ENCODE results near the gene RAD51B.

- TF ChIP-seq POLR2A (IDR thresholded peaks at IDR 0.05) (no peak), CTCF (IDR thresholded peaks at IDR 0.05) (no peak)
Observed at GRCh38 chr14:68020999-68021663, 201.6 kb downstream of the RAD51B start.
